ENCODE data around the gene SLC25A13.

SLC25A13 gene

GRCh38 chr7:96322847-96323461, 1.1 kb upstream of the SLC25A13 start:
- no peak for DNase-seq

GRCh38 chr7:96322373-96322695, 436 bp upstream of the SLC25A13 start:
- DNase-seq, result no peak

GRCh38 chr7:96321031-96321657, 754 bp downstream of the SLC25A13 start:
- peak; percentile 71 for DNase-seq

GRCh38 chr7:96320442-96320841, 1.5 kb downstream of the SLC25A13 start:
- DNase-seq, result no peak

GRCh38 chr7:96319439-96319838, 2.5 kb downstream of the SLC25A13 start:
- DNase-seq, result no peak

- no peak for DNase-seq
Measured at GRCh38 chr7:96316949-96317348, 4.9 kb downstream of the SLC25A13 start.

- no peak for DNase-seq
Measured at GRCh38 chr7:96315125-96315512, 6.8 kb downstream of the SLC25A13 start.

GRCh38 chr7:96314402-96315124, 7.3 kb downstream of the SLC25A13 start:
- DNase-seq, result no peak

- no peak for DNase-seq
Measured at GRCh38 chr7:96313940-96314339, 8.0 kb downstream of the SLC25A13 start.

GRCh38 chr7:96312502-96312901, 9.4 kb downstream of the SLC25A13 start:
- no peak for DNase-seq

GRCh38 chr7:96311967-96312366, 9.9 kb downstream of the SLC25A13 start:
- DNase-seq, result no peak

GRCh38 chr7:96310110-96310509, 11.8 kb downstream of the SLC25A13 start:
- DNase-seq, result no peak

GRCh38 chr7:96308950-96309263, 13.0 kb downstream of the SLC25A13 start:
- no peak for DNase-seq

- DNase-seq, result no peak
Measured at GRCh38 chr7:96308253-96308949, 13.5 kb downstream of the SLC25A13 start.

GRCh38 chr7:96306385-96307125, 15.3 kb downstream of the SLC25A13 start:
- no peak for DNase-seq

- no peak for DNase-seq
Measured at GRCh38 chr7:96305915-96306314, 16.0 kb downstream of the SLC25A13 start.

GRCh38 chr7:96304573-96304972, 17.3 kb downstream of the SLC25A13 start:
- DNase-seq, result no peak

- DNase-seq, result peak; percentile 21
Measured at GRCh38 chr7:96303686-96304443, 18.0 kb downstream of the SLC25A13 start.

- DNase-seq, result no peak
Measured at GRCh38 chr7:96303105-96303685, 18.7 kb downstream of the SLC25A13 start.

GRCh38 chr7:96300986-96301385, 20.9 kb downstream of the SLC25A13 start:
- no peak for DNase-seq

GRCh38 chr7:96300502-96300901, 21.4 kb downstream of the SLC25A13 start:
- no peak for DNase-seq

- DNase-seq, result no peak
Measured at GRCh38 chr7:96299496-96299895, 22.4 kb downstream of the SLC25A13 start.

Measured in DMS79 treated with DMSO at 0.1 percent for 48 hours (cell line).